Stimulated activated CD4-positive, alpha-beta T cell treated with anti-CD3 and anti-CD28 coated beads, Interleukin-2, amount 100 ng/mL, for 48 hours (primary cell): ENCODE data around the gene ADGRL3.
"Not testable (repeated sequence)": the region's sequence is repeated elsewhere in the genome, so short reads cannot be mapped to it uniquely, and the experiment has no call there.

Source experiments
- DNase-seq, 2 donors: peaks; one replicate each; pipeline ENCODE4 v3.0.0-alpha.2; 2020

The ADGRL3 gene

GRCh38 chr4:61762722-61763627 is 562.8 kb downstream of the ADGRL3 start:
- DNase-seq, result no peak

- no peak for DNase-seq
These were observed 563.6 kb downstream of the ADGRL3 start for GRCh38 chr4:61763682-61764081.

GRCh38 chr4:61764090-61764489 is 564.0 kb downstream of the ADGRL3 start:
- not testable (repeated sequence) for DNase-seq

- DNase-seq, result not testable (repeated sequence)
These were observed 569.5 kb downstream of the ADGRL3 start for GRCh38 chr4:61769444-61770167.

- DNase-seq, result no peak
These were observed 570.3 kb downstream of the ADGRL3 start for GRCh38 chr4:61770456-61770855.

GRCh38 chr4:61771056-61771455 is 570.9 kb downstream of the ADGRL3 start:
- DNase-seq, result no peak

GRCh38 chr4:61772126-61772525 is 572.0 kb downstream of the ADGRL3 start:
- DNase-seq, result no peak

GRCh38 chr4:61773655-61774245 is 573.6 kb downstream of the ADGRL3 start:
- DNase-seq, result no peak

- no peak for DNase-seq
These were observed 582.0 kb downstream of the ADGRL3 start for GRCh38 chr4:61782133-61782532.

- no peak for DNase-seq
These were observed 582.9 kb downstream of the ADGRL3 start for GRCh38 chr4:61783050-61783449.

GRCh38 chr4:61785761-61786160 is 585.6 kb downstream of the ADGRL3 start:
- DNase-seq, result no peak

GRCh38 chr4:61786211-61786610 is 586.1 kb downstream of the ADGRL3 start:
- no peak for DNase-seq

GRCh38 chr4:61795998-61796397 is 595.9 kb downstream of the ADGRL3 start:
- no peak for DNase-seq

- DNase-seq, result no peak
These were observed 599.7 kb downstream of the ADGRL3 start for GRCh38 chr4:61799794-61800193.

- DNase-seq, result no peak
These were observed 605.1 kb downstream of the ADGRL3 start for GRCh38 chr4:61805227-61805626.

GRCh38 chr4:61805979-61806378 is 605.9 kb downstream of the ADGRL3 start:
- no peak for DNase-seq

- DNase-seq, result no peak
These were observed 612.0 kb downstream of the ADGRL3 start for GRCh38 chr4:61812171-61812570.

- DNase-seq, result no peak
These were observed 616.9 kb downstream of the ADGRL3 start for GRCh38 chr4:61817071-61817470.

- DNase-seq, result no peak
These were observed 620.0 kb downstream of the ADGRL3 start for GRCh38 chr4:61820136-61820535.

- no peak for DNase-seq
These were observed 624.3 kb downstream of the ADGRL3 start for GRCh38 chr4:61824454-61824853.

- DNase-seq, result no peak
These were observed 627.8 kb downstream of the ADGRL3 start for GRCh38 chr4:61827907-61828391.

- no peak for DNase-seq
These were observed 628.8 kb downstream of the ADGRL3 start for GRCh38 chr4:61828960-61829359.

GRCh38 chr4:61831987-61832386 is 631.9 kb downstream of the ADGRL3 start:
- no peak for DNase-seq

GRCh38 chr4:61837395-61837794 is 637.3 kb downstream of the ADGRL3 start:
- no peak for DNase-seq
